ENCODE measurements around the gene GJA4.

The GJA4 gene

GRCh38 chr1:34792868-34793727 is at the start of gene GJA4:
Gene GJA4, plus strand, starts transcription at chr1:34792999. Its CDS starts 1,215 bp downstream, at chr1:34794214.
- no peak for DNase-seq

DNA sequence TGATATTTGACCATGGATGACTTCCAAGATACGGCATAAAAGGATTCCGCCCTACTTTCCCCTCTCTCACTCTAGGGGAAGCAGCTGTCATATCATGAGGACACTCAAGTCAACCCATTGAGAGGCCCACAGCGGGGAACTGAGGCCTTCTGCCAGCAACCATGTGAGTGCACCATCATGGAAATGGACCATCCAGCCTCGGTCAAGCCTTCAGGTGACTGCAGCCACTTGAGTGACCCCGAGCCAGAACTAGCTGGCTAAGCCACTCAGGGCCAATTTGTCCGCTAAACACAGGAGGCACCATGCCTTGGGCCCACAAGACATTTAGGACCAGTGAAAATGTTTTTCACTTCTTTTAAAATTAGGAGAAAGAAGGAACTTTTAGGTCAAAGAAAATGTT is 49.0 kb upstream of the GJA4 start:
- DNase-seq = no peak

- no peak for DNase-seq
Measured at GRCh38 chr1:34744851-34745250, 47.9 kb upstream of the GJA4 start.

DNA sequence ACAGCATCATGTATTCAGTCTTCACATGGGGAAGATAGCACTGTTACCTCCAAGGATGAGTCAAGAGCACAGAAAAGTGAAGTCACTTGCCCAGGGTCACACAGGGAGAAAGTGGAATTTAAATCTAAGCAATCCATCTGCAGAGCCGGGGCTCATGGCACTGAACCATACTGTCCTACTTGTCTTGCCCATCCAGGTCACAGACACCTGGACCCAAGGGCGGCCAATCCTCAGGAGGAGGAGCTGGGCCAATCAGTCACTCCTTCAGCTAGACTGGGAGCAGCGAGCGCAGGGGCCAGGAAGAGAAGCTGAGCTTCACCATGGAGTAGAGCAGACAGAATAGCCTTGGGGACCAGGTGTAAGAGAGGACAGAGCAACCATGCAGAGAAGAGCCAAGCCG is 47.1 kb upstream of the GJA4 start:
- DNase-seq = no peak

DNA sequence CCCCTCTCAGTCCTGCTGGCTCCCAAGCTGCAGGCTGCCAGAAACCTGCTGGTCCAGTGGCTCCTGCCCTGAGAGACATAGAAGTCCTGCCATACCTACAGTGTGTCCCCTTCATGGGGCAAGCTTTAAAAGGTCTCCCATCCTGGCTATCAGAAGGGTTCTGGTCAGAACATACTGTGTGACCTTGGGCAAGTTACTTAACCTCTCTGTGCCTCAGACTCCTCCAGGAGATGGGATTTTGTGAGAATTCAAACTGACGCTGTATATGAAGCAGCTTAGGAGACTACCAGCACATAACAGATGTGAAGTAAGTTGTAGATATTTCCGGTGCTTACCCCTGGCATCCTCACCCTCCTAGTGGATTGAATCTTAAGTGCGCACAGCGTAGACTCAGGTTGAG is 46.7 kb upstream of the GJA4 start:
- DNase-seq = no peak

DNA sequence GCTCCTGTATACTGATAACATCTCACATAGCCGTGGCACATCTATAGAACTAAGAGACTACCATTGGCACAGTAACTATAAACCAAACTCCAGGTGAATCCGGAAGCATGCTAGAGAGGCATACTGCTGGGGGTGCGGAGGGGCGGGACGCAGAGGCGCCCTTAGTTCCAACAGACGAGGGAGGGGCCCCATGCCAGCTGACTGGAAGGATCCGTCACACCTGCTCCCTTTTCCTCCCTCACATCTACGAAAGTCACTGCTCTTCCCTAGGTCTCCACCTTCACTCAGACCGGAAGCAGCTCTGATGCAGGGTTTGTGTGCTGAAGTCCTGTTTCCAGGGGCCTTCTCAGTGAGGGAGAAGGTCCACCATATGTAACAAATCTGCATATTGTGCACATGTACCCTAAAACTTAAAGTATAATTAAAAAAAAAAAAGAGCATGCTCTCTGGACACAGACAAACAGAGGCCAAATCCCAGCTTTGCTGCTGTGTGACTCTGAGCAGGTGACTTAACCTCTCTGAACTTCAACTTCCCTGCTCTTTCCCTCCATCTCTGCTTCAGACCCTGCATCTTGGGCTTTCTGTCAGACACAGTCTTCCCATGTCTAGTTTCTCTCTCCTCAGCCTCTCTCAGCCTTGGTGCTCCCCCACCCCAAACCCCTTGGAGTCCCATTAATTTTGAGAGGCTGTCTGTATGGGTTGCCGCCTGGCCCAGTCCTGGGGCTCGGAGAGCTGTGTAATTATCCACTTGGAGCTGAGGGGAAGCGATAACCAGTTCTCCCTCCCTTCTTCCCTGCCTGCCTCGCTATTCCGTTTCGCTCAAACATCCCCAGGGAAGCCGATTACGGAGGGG is 45.8 kb upstream of the GJA4 start:
- DNase-seq = no peak

GRCh38 chr1:34747638-34747941 is 45.2 kb upstream of the GJA4 start:
- no peak for DNase-seq

DNA sequence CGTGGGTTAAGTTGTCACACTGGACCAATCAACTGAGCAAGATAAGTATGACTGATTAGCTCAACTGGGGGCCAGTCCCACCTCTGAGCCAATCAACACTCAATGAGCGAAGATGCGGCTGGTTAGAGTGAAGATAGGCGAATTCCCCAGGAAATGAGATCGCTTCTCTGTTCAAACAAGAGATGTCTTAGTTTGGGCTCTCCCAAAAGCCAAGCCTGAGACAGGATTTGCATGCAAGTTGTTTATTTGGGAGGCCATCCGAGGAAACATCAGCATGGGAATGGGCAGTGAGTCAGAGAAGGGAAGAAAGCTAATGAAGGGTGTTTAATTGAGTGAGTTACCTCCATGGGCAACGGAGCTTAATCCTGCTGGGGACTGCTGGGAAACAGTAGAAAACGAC is 42.8 kb upstream of the GJA4 start:
- no peak for DNase-seq

- DNase-seq = no peak
Measured at GRCh38 chr1:34750610-34751009, 42.2 kb upstream of the GJA4 start.

DNA sequence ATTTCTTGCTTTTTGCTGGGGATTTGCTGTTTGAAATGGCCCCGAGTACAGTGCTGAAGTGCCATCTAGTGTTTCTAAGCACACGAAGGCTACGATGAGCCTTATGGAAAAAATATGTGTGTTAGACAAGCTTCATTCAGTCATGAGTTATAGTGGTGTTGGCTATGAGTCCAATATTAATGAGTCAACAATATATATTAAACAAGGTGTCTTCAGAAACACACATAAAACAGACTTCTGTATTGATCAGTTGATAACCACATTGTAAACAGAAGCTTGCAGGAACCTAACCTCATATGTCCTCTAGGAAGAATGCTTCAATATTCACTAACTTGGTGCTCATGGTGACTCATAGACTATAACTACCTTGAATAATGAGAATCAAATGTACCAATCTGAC is 39.6 kb upstream of the GJA4 start:
- DNase-seq = no peak

DNA sequence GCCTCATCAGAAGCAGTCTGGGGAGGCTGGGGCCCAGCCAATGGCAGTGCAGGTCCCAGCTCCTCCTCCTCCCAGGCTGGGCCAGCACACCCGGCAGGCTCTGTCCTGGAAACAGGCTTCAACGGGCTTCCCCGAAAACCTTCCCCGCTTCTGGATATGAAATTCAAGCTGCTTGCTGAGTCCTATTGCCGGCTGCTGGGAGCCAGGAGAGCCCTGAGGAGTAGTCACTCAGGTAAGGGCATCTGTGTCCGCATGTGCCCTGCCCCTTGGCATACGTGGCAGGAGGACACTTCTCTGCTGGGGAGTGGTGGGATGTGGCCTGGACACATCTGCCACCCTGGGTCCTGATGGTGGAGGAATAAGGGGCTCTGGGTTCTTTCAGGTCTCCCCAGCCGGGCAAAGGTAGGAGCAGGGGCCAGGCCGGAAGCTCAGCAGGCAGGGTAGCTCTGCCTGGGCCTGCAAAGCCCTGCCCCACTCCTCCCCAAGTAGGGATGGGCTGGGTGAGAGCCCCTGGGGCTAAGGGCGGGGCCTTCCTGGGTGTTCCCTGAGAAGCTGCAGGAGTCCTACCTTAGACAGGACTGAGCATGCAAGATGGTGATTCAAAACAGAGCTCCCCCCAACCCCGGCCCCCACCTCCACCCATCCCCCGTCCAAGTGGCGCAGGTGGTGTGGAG is 37.7 kb upstream of the GJA4 start, which contains the start of gene GJB5:
GJB5 (plus strand) TSS at position 84 of the 674 bp plus-strand sequence. CDS start 2,284 bp downstream, outside the sequence.
- DNase-seq = no peak

- DNase-seq = no peak
Measured at GRCh38 chr1:34755961-34756360, 36.8 kb upstream of the GJA4 start.

DNA sequence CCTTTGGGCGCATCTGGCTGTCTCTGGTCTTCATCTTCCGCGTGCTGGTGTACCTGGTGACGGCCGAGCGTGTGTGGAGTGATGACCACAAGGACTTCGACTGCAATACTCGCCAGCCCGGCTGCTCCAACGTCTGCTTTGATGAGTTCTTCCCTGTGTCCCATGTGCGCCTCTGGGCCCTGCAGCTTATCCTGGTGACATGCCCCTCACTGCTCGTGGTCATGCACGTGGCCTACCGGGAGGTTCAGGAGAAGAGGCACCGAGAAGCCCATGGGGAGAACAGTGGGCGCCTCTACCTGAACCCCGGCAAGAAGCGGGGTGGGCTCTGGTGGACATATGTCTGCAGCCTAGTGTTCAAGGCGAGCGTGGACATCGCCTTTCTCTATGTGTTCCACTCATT is 35.4 kb upstream of the GJA4 start:
- DNase-seq = no peak

DNA sequence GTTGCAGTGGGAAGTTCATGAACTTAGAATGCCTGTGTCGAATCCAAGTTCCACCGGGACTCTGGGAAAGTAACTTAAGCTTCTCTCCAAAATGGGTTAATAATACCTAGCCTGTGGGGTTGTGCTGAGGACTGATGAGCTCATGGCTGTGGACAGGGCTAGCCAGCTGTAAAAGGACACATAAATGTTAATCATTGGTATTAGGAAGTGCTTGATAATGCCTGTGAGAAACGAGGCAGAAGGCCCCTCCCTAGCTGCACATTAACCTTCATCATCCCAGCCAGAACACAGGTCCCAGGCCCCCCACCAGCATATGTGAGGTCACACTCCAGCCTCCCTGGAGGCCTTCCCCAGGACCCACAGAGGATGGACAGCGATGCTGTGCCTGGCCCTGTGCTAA is 34.0 kb upstream of the GJA4 start:
- DNase-seq = no peak

- no peak for DNase-seq
Measured at GRCh38 chr1:34759503-34760357, 33.1 kb upstream of the GJA4 start, which contains the start of gene GJB4. Gene GJB4, plus strand, starts transcription at chr1:34759740. Its CDS starts 1,515 bp downstream, at chr1:34761255.

- DNase-seq = no peak
Measured at GRCh38 chr1:34761176-34761761, 31.5 kb upstream of the GJA4 start.

GRCh38 chr1:34761776-34762307 is 31.0 kb upstream of the GJA4 start:
- DNase-seq = no peak

DNA sequence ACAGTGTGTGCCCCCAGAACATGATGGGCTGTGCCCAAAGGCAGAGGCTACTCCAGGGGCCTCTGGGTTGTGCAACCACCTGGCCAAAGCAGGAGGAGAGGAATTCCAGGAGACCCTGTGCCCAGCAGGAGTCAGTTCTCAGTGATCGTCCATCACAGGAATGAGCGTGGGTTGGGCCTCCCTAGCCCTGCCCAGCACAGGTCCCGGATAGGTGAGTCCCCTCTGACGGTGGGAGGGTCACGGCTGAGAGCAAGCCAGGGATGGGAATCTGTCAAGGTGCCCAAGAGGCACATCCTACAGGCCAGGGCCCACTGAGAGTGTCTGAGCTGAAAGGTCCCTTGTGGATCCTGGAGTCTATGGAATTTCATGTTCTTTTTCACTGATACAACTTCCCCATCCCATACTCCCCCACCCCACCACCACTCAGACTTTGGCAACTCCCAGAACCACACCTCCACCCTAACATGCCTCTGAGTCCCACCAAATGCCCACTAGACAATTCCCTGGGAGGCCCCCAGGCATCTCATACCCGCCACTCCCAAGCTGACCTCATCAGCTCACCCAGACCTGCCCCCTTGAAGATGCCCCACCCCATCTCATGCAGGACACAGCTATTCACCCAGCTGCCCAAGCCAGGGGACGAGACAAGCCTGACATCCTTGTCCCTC is 30.2 kb upstream of the GJA4 start:
- DNase-seq = no peak

DNA sequence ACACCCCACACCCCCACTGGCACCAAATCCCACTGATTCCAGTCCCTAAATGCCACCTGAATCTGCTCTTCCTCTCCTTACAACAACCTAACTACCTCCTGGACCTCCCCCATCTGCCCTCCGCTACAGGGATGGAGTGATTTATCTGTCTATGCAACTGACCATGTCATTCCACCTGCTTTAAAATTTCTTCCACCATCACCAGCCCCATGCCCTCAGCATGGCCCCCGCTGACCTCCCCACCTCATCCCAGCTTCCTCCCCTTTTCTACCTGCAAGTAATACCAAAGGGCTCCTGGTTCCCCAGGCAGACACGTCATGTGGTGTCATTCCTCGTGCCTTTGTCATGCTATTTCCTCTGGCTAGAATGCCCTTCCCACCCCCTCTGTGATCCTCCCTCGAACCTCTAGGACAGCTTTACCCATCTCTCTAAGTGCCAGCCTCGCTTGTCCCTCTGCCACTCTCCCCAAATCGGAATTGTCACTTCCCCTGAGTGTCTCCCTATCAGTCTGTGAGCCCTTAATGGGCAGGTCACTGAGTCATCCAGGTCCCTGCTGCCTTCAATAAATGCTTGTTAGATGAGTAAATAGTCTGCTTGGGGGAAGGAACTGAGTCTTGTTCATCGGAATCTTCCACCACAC is 29.5 kb upstream of the GJA4 start:
- no peak for DNase-seq

- DNase-seq = no peak
Measured at GRCh38 chr1:34768856-34769255, 23.9 kb upstream of the GJA4 start.

All from RPMI8226 (cell line).